Skeletal muscle cell (primary cell): ENCODE results near the gene FAM98C.

Source experiments
- DNase-seq: peaks from one replicate; pipeline ENCODE4 v3.0.0-alpha.2; 2010; ENCODE audit warnings: low read depth
- H3K4me3 ChIP-seq: 2 replicates; pipeline ENCODE4 v1.5.1; 2011; ENCODE audit warnings: low read depth, mild to moderate bottlenecking, control low read depth, low read length, moderate library complexity

FAM98C gene

DNA sequence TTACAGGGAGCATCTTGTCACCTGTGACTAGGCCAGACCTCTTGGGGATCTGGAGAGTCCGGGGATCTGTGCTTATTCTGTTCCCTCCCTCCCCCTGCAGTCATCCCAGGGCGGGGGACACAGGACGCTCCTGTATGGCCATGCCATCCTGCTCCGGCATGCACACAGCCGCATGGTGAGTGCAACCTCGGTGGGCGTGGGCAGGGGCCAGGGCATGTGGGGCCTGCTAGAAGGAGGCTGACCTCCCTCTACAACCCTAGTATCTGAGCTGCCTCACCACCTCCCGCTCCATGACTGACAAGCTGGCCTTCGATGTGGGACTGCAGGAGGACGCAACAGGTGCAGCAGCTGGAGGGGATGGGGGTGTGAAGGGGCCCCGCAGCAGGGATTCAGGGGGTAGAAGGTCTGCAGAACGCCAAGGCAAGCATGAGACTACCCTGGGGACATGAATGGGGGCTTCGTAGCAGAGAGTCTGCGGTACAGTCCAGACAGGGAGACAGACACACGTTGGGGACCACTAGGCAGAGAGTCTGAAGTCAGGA lies 40.6 kb downstream of the FAM98C start:
- no peak for DNase-seq
- no peak overlapping the region for H3K4me3 ChIP-seq

DNA sequence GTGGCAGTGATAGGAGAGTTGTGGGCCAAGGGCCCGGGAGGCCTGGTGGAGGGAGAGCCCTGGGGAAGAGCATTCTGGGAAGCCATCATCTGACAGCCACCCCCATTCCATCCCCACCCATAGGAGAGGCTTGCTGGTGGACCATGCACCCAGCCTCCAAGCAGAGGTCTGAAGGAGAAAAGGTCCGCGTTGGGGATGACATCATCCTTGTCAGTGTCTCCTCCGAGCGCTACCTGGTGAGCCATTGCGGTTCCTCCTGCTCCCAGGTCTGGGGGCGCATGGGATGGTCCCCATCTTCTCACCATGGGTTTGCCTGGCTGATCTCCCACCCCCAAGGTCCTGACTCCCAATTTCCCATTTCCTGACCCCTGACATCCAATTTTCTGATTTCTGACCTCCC lies 41.1 kb downstream of the FAM98C start:
- no peak for DNase-seq

DNA sequence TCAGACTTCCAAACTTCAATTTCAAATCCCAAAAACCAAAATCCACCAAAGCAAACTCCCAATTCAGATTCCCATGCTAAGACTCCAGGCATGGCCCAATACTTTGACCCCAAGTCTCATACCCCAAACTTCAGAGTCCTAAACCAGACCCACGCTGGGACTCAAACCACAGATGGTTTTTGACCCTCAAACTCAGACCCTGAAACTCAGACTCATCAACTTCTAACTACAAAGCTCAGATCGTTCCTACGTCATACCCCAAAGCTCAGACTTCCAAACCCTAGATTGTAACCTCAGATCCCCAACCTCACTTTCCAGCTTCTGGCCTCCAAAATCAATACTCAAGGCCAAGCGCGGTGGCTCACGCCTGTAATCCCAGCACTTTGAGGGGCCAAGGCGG lies 42.5 kb downstream of the FAM98C start:
- no peak overlapping the region for H3K4me3 ChIP-seq
- DNase-seq, result no peak

More for the DNA sequence above, 41.1 kb downstream of the FAM98C start:
- H3K4me3 ChIP-seq, result no peak overlapping the region

DNA sequence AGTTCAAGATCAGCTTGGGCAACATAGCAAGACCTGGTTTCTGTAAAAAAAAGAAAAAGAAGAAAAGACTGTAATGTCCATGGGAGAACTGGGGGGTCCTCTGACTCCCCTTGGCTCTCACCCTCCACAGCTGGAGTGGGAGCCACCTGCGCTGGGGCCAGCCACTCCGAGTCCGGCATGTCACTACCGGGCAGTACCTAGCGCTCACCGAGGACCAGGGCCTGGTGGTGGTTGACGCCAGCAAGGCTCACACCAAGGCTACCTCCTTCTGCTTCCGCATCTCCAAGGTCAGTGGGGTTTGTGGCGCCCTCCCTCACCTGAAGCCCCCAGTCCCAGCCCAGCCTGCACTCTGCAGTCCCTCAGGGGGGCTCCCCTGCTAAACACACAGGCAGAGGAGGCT lies 45.3 kb downstream of the FAM98C start:
- H3K4me3 ChIP-seq, result no peak overlapping the region
- DNase-seq, result no peak

DNA sequence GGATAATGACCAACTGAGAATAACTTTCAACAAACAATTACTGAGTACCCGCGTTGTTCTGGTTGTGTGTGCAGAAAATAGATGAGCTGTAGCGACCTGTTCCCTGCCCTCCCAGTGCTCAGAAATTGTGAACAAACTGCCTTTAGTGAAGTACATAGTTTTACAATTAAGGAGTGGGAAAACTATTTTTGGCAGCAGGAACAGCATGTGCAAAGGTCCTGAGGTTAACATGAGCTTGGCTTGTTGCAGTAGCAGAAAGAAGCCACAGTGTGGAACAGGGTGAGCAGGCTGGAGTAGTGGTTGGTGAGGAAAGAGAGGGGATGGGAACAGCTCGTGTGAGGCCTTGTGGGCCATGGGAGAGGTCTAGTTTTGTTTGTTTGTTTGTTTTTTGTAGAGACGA lies 46.6 kb downstream of the FAM98C start:
- no peak overlapping the region for H3K4me3 ChIP-seq
- DNase-seq, result no peak

DNA sequence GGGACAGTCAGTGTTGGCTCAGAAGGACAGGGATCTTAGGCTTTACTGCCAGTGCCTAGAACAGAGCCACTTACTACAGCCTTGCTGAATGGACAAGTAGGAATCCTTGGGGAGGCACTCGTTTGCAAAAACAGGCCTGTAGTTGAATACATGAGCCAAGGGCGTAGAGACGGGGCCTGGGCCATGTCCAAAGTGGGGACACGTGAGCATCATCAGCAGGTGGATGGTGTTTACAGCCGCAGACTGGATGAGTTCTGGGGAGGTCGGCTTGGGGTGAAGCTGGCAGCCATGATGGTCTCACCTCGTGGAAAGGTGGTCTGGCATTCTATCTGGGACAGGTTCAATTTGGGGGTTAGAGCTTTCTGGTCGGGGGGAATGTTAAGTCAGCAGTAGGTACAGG lies 48.1 kb downstream of the FAM98C start:
- H3K4me3 ChIP-seq, result no peak overlapping the region
- DNase-seq, result no peak

DNA sequence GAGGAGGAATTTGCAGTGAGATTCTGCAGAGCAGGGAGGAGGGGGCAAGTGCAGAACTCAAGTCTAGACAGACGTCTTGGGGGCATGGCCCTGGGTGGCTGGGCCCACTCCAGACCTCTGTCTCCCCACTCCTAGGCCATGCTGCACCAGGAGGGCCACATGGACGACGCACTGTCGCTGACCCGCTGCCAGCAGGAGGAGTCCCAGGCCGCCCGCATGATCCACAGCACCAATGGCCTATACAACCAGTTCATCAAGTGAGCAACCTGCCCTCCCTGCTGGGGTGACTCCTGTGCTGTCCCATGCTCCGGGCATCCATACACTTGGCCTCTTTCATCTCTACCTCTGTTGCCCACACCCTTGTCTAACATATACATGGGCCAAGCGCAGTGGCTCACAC lies 48.7 kb downstream of the FAM98C start:
- DNase-seq, result no peak

DNA sequence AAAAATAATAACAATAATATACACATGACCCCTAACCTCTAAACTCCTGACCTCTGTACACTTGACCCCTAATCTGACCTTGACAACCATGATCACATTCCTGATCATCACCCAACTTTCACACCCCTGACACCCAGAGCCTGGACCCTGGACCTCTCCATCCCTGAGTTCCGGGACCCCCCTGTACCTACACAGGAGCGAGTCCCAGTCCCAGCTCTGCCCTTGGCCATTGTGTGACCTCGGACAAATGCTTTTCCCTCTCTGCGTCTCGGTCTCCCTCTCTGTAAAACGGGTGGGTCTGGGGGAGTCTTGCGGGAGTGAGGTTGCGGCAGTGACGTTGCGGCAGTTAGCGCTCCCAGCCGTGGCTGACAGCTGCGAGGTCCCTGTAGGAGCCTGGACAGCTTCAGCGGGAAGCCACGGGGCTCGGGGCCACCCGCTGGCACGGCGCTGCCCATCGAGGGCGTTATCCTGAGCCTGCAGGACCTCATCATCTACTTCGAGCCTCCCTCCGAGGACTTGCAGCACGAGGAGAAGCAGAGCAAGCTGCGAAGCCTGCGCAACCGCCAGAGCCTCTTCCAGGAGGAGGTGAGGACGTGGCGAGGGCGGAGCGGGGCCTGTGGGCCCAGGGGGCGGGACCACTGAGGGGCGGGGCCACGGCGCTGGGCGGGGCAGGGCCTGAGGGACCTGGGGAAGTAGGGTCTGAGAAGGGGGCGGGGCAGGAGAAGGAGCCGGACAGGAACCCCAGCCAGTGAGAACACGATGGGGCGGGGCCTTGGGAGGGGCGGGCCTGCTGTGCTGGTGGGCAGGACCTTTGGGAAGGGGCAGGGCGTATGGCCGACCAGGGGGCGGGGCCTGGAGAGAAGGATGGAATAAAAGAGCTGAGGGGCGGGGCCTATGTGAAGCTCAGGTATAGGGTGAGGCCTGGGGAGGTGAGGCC lies 49.8 kb downstream of the FAM98C start:
- H3K4me3 ChIP-seq, result no peak overlapping the region
- DNase-seq, result no peak

More for the DNA sequence above, 48.7 kb downstream of the FAM98C start:
- no peak overlapping the region for H3K4me3 ChIP-seq

DNA sequence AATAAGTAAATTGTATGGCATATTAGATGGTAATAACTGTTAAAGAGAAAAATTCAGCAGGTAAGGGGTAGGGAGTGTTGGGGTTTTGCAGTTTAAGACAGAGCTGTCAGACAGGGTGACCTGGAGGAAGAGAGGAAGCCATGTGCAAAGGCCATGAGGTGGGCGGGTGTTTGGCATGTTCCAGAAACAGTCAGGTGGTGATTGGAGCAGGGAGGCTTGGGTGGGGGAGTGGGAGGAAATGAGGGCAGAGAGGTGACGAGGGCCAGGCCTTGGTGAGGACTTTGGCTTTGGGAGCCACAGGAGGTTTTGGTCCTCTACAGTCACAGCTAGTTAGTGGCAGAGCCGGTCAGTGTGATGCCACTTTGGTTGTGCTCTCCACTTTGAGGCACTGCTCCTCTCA lies 50.7 kb downstream of the FAM98C start:
- DNase-seq, result no peak

DNA sequence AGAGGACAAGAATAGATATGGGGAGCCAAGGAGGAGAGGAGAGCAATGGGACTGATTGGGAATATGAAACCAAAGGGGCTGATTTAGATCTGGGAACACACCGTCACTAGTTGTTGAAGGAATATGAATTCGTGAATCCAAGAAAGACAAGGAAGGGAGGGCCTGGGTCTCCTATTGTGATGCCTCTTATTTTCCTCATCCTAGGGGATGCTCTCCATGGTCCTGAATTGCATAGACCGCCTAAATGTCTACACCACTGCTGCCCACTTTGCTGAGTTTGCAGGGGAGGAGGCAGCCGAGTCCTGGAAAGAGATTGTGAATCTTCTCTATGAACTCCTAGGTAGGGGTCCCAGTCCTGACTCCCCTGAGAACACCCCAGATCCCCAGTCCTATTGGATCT lies 52.1 kb downstream of the FAM98C start:
- H3K4me3 ChIP-seq, result no peak overlapping the region
- no peak for DNase-seq

More for the DNA sequence above, 50.7 kb downstream of the FAM98C start:
- no peak overlapping the region for H3K4me3 ChIP-seq

DNA sequence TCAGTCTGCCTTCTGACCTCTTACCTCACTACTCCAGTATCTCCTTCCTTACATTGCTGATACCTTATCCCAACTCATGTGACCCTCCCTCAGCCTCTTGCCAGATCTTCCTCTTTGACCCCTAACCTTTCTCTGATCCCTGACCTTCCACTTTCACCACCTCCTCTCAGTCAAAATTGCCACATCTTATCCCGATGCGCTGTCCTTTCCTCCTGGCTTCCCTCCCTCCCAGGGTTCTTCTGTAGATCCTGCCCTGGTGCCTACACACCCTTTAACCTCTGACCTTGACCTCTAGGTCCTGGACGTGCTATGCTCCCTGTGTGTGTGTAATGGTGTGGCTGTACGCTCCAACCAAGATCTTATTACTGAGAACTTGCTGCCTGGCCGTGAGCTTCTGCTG lies 54.3 kb downstream of the FAM98C start:
- DNase-seq, result no peak
- no peak overlapping the region for H3K4me3 ChIP-seq

DNA sequence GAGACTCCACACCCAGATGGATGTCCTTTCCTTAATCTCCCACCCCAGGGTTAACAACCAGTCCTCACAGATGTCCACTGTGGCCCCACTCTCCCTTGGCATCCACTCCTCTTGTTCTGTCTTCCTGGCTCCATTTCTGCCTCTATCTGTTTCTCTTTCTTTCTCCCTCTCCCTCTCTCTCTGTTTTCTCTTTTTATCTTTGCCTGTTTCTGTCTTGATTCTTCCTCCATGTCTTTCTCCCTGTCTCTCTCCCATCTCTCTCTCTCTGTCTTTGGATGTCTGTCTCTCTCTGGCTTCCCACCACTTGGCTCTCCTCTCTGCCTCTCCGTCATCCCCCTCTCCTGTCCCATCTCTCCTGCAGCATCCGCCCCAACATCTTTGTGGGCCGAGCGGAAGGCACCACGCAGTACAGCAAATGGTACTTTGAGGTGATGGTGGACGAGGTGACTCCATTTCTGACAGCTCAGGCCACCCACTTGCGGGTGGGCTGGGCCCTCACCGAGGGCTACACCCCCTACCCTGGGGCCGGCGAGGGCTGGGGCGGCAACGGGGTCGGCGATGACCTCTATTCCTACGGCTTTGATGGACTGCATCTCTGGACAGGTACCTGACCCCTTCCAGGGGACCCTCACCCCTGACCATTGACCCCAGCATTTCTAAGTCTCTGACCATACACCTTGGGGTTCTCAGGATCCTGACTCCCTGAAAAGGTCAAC lies 55.0 kb downstream of the FAM98C start:
- DNase-seq, result no peak
- H3K4me3 ChIP-seq, result no peak overlapping the region
